DMS153 treated with DMSO at 0.1 percent for 48 hours (cell line): ENCODE results near the gene FCN1.

Experiments used
- DNase-seq: peaks from one replicate; lab custom pipeline; 2025; ENCODE audit not compliant: unreplicated experiment; lab: John Stamatoyannopoulos, UW

Gene FCN1

GRCh38 chr9:134915046-134915985 is 2.4 kb downstream of the FCN1 start:
- no peak for DNase-seq

GRCh38 chr9:134914501-134914834 is 3.2 kb downstream of the FCN1 start:
- DNase-seq, result no peak

- no peak for DNase-seq
Observed at GRCh38 chr9:134913713-134914500, 3.8 kb downstream of the FCN1 start.

GRCh38 chr9:134913041-134913712 is 4.5 kb downstream of the FCN1 start:
- no peak for DNase-seq

GRCh38 chr9:134912126-134912840 is 5.4 kb downstream of the FCN1 start:
- DNase-seq, result no peak

GRCh38 chr9:134909511-134910481 is 7.9 kb downstream of the FCN1 start:
- no peak for DNase-seq

GRCh38 chr9:134908524-134909309 is 9.0 kb downstream of the FCN1 start:
- DNase-seq, result no peak

- DNase-seq, result no peak
Observed at GRCh38 chr9:134902936-134903335, 14.8 kb downstream of the FCN1 start.

- DNase-seq, result no peak
Observed at GRCh38 chr9:134899818-134900217, 17.9 kb downstream of the FCN1 start.

- DNase-seq, result no peak
Observed at GRCh38 chr9:134899168-134899567, 18.5 kb downstream of the FCN1 start.

- DNase-seq, result no peak
Observed at GRCh38 chr9:134898319-134898718, 19.4 kb downstream of the FCN1 start.

- DNase-seq, result no peak
Observed at GRCh38 chr9:134897584-134898170, 20.0 kb downstream of the FCN1 start.

GRCh38 chr9:134896834-134897583 is 20.7 kb downstream of the FCN1 start:
- DNase-seq, result no peak

- no peak for DNase-seq
Observed at GRCh38 chr9:134895908-134896833, 21.5 kb downstream of the FCN1 start.

- no peak for DNase-seq
Observed at GRCh38 chr9:134895567-134895907, 22.2 kb downstream of the FCN1 start.

- no peak for DNase-seq
Observed at GRCh38 chr9:134895097-134895496, 22.6 kb downstream of the FCN1 start.
